NCI-H2107 treated with DMSO at 0.1 percent for 48 hours (cell line): ENCODE measurements around the gene AUH.

ENCODE experiments used
- DNase-seq: peaks from one replicate; lab custom pipeline; 2025; ENCODE audit not compliant: unreplicated experiment; lab: John Stamatoyannopoulos, UW

AUH gene

DNA sequence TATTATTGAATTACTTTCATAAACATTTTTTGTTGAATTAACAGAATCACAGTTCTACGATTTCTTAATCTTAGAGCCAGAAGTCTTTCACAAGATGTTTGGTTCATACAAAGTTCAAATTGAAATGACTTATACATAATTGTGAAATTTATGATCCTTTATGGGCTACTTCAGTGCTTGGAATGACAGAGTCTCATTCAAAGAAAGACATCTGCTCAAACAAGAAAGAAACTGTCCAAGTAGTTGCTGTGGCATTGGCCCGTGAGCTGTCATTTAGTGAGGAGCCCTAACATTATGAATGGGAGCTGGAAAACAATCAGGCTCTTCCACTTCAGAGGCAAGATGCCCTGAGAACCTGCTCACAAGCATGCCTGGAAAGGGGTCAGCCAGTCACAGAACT lies 63.4 kb downstream of the AUH start:
- no peak for DNase-seq

DNA sequence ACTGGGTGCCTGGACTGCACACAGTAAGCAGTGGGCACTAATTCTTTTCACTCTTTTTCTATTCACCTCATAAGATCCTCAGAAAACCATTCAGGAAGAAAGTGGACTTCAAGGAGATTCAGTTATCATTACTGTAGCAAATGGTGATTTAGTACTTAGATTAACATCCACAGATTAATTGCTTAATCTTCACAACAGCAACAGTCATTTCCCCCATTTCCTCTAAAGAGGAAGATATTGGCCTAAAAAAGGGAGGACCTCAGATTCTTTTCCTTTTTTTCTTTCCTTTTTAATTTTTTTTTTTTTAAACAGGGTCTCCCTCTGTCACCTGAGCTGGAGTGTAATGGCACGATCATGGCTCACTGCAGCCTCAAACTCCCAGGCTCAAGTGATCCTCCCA lies 64.4 kb downstream of the AUH start:
- DNase-seq, result no peak

DNA sequence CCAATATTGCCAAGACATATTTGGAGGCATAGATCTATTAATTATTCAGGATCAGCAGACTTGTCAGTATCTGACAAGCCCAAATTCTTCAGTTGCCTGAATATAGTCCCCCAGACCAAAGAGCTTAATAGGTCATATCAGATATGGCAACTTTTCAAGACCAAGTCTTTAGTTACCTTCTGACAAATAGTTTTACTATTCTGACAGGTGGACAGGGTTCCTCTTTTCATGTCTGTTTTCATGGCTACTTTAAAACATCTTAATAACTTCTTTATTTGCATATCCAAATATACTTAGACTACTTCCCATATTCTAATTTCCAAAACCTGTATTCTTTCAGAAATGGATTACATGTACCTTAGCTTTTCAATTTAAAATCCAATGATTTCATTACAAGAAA lies 65.4 kb downstream of the AUH start:
- no peak for DNase-seq

DNA sequence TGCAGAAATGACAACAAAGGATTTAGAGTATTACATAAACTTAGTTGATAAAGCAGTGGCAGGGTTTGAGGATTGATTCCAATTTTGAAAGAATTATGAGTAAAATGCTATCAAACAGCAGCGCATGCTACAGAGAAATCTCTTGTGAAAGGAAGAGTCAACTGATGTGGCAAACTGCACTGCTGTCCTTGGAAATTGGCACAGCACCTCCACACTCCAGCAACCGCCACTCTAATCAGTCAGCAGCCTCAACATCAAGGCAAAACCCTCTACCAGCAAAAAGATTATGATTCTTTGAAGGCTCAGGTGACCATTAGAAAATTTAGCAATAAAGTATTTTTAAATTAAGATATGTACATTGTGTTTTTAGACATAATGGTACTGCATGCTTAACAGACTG lies 66.4 kb downstream of the AUH start:
- DNase-seq, result no peak

DNA sequence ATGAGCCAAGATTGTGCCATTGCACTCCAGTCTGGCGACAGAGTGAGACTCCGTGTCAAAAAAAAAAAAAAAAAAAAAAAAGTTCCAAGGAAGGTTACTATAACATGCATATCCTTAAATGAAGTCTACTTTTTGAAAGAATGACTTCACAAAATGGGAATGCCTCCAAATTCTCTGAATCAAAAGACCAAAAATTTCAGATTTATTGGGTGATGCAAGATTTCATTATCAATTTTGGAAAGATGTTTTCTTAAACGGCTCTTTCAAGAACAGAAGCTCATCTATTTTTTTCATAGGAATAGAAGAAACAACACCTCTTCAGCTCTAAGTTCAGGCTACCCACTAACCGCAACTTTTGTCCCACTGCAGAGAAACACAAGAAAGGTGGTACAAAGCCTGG lies 69.9 kb downstream of the AUH start:
- DNase-seq, result no peak

DNA sequence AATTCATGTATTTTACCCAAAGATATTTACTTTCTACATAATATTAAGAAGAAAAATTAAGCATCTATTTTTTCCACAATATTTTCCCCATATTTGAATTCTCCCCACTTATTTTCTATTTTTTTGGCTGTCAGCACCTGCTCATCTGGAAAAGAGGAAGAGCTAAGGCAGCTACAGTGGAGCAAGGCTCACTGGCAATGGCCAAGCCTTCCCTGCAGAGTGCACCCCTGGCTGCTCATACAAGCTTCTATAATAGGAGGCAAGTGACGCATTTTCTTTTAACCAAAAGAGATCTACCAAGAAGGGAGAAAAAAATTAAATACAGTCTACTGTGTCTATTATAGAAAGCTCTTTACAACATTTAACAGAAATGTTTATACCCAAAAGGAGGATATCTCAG lies 72.5 kb downstream of the AUH start:
- no peak for DNase-seq

DNA sequence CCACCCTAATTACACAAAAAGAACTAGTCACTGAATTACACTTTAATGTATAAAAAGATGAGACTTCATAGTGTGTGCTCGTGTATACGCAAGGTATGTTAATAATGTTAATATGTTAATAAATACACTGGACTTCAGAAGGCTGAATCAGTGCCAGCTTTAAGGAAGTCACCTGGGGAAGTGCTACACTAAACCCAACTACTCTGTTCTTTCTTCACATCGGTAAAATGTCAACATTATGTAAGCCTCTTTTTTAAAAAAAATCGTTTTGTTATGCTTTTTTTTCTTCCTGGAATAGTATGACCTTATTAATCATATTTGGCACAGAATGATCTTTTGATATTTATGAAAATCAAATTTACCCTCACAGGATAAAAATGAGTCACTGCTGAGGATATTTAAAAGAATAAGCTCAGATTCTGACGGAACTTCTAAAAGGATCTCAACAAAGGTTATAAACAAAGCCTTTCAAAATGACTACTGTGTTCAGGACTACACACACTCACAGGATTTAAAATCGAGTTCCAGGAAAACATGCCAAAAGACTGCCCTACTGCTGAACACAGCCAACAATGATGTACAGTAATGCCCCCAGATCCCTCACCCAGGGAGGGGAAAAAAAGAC lies 75.9 kb downstream of the AUH start:
- no peak for DNase-seq

DNA sequence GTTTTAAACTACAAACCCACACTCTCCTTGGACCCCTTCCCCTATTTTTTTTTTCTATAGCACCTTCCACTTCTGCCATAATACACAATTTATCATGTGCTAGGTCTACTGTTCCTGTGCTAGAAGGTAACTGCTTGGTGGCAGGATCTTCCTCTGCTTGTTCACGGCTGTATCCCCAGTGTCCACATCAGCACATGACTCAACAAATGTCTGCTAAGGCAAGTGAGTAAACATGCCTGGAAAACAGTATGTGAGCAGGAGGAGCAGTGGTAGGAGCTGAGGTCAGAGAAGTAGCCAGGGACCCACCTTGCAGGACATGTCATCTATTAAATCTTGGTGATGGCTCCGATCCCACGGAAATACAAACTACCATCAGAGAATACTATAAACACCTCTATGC lies 79.4 kb downstream of the AUH start:
- no peak for DNase-seq

DNA sequence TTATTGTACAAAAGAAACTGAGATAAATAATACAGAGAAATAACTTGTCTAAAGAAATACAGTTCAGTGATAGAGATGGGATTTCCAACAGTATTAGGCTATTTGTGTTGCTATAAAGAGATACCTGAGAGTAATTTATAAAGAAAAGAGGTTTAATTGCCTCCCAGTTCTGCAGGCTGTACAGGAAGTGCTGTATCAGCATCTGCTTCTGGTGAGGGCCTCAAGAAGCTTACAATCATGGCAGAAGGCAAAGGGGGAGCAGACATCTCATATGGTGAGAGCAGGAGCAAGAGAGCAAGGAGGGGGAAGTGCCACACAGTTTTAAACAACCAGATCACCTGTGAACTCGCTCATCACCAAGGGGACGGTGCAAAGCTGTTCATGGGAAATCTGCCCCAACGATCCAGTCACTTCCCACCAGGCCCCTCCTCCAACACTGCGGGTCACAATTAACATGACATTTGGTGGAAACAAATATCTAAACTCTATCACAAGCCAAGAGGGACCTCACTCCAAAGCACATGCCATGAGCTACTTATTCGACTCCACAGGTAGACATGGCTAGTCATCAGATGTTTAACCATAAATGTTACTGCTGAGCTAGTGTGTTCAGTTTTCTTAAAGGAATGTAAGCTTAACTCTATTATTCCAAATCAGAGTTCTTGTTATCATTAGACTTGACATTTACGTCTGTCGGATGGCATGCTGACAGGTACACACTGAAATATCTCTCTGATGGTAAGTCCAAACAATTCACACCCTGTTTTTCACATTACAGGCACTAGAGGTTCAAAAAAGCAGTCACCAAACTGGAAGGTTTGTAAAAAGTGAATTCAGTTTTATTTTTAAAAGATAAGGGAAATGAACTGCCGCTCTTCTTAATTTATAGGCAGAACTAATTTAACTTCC lies 82.2 kb downstream of the AUH start:
- DNase-seq, result no peak

DNA sequence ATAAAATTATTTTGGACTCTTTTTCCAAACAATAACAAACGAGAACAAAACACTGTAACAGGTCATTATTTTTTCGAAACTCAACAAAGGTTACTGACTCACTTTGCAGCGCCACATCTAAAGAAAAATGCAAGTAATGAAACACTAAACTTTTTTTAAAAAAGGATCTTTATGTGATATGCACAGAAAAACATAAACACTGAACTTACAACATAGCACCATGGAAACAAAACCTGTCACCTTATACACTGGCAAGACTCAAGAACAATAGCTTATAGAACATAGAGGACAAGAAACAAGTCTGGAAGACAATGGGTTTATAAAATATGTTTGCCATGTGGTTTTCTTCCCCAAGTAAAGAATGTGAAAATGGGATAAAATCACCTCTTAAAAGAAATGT lies 85.2 kb downstream of the AUH start:
- DNase-seq, result no peak

DNA sequence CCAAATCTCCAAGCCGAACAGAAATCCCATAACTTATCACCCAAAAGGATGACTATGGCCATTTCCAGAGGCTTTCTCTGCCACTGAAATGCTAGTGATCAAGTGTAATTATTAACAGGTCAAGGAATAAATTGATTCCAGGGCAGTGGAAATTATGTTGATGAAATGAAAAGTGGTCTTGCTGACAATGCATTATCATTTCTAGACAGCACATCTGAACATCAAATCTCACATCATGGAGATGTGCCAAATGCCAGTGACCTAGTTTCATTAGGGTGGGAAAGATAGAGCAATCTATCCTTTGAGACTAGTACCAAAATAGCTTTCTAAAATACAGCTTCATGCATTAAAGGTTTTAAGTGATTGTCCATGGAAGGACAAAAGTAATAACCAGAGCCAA lies 86.1 kb downstream of the AUH start:
- DNase-seq, result no peak

DNA sequence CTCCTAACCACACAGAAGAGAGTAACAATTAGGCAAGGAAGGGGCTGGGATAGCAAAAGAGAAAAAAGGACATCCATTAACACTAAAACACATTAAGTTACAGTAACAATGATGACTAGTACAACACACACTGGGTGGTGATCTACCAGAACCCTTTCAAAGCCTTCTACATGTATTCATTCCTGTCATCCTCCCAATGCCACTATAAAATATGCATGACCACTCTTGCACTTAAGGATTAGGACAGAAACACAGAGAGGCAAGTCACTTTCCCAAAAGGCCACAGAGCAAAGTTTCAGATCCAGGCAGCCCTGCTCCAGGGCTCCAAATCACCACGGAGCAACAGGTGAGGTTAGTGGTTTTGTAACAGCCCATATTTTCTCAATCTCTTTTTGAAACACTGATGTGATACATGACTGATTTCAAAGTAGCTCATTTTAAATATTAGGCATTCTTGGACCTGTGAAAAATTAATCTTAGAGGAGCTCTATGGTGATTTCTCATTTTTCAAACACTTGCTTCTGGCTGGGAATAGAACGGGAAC lies 86.7 kb downstream of the AUH start:
- no peak for DNase-seq

DNA sequence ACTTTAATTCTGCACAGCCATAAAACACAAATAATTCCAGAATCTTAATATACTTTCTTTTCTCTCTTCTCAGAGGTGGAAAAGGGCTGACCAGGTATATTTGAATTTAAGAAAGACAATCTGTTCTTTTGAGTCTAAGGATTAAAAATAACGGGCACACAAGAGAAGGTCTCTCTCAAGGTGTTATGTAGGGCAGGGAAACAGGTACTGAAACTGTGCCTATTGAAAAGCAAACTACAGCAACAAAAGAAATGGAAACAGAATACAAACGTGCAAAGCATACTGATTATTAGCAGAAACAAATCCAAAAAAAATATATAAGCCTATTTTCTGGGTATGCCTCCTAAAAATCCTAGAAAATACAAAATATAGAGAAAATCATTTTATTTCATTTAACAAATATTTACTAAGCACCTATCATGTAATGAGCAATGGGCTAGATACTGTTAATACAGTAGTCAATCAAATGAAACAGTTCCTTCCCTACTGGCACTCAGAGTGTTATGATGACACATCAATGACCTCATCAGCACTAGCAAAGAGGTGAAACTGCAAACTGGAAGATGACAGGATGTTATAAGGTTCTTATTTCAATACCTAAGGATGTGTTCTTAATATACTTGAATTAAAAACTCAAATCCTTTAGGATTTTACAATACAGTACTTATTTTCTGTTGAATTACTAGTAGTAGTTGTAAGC lies 87.7 kb downstream of the AUH start:
- no peak for DNase-seq

DNA sequence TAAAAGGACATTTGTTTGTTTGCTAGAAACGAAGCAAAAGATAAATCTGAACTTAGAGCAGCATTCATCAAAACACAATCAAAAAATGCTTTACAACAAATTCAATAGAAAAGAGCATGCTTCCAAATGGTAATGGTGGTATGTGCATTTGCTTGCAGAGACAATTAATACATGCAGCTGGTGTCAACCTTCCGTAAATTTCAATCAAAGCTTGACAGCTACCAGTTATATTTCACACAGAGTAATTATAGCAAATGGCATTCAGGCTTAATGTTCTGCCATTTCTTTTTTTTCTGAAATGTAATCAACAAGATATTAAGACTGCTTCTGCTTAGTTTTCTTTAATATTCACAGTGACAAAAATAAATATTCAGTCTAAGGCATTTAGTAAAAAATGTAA lies 90.6 kb downstream of the AUH start:
- no peak for DNase-seq

DNA sequence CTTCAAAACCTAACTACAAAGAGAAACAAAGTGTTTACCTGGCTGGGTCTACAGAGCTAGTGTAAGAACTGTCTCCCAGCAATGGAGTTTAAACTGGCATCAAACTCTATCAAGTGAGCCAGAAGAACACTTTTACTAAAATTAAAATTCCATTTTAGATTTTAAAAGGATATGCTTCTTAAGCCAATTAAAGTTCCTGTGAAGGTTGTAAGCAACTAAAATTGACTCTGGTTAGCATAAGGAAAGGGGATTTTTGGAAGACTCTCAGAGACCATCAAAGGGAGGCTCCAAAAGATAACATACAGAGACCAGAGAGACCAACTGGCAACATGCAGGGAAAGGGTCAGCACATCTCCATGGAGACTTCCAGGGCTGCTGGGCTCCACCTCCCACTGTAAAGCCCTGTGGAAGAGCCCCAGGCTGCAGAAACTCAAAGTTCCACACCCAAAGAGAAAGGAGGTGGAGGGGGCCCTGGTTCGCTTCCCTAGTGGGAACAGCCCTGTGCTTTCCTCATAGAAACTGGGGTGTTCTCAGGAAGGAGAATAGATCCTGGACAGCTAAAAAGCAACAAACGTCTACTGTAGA lies 91.7 kb downstream of the AUH start:
- DNase-seq, result no peak

DNA sequence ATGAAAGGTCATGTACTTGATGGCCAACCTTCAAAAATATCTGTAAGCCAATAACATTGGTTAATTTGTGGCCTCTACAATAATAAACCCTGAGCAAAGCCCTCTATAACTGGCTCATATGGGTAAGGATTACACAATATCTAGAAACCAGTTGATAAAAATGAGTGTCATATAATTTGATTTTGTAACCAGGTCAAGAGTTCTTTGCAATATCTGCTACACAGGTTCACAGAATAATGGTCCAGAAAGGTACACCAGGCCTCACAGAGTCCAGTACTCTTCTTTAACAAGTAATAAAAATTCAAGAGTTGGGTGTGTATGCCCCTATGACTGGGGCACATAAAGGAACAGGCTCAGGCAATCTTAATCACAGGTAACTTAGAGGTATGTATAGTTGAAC lies 95.3 kb downstream of the AUH start:
- no peak for DNase-seq

DNA sequence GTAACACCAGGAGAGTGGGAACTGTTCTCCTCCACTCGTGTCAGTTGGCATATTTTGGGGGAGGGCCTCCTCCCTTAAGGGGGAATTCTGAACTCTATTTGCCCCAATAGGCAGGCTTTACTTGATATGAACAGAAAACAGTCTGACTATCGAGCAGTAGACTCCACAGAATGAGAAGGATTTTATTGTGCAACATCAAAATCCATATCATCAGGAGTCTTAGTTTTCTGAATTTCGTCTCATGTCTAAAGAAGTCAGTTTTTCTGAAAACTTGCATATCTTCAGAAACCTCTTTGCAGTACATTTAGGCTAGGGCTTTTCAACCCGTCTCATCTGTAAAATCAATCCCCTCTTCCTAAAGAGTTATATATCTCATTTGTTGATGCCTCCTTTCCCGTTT lies 96.2 kb downstream of the AUH start:
- no peak for DNase-seq

DNA sequence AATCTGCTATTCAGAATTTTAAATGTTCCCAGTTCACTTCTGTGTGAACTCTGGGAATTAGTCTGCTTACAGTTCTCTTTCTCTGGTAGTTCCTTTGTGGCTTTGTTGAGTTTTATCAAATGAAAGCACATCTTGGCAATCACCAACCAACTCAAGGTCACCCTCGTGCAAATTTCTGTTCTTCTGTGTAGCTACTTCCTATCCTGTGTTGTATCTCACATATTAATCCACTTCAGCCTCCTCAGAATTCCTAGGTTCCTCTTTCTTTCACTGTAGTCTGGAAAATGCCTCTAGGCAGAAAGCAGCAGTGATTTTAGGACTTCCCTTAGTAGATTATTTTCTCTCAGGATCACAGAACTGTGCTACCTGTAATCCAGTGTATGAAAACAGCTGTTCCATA lies 100.3 kb downstream of the AUH start:
- DNase-seq, result no peak

DNA sequence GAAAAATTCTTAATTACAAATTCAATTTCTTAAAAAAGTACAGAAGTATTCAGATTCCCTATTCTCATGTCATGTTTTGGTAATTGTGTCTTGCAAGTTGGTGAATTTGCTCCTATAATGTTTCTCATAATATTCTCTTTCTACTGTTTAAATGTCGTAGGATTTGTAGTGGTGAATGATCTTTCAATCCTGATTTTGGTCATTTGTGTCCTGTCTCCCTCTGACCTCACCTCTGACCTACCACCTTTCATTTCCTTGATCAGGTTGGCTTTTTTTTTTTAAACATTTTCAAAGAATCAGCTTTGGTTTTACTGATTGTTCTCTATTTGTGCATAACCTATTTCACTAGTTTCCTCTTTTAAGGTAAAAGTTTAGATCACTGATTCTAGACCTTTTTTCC lies 102.6 kb downstream of the AUH start:
- DNase-seq, result no peak

DNA sequence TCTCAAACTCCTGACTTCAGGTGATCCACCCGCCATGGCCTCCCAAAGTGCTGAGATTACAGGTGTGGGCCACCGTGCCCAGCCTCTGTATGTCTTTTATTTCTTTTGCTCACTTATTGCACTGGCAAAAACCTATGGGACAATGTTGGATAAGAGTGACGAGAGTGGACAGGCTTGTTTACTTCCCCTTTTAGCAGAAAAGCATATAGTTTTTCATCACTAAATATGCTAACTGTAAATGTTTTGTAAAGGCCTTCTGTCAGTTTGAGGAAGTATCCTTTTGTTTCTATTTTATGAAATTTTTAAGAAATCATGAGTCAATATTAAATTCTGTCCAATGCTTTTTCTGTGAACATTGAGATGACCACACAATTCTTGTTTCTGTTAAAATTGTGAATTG lies 103.3 kb downstream of the AUH start:
- DNase-seq, result no peak

DNA sequence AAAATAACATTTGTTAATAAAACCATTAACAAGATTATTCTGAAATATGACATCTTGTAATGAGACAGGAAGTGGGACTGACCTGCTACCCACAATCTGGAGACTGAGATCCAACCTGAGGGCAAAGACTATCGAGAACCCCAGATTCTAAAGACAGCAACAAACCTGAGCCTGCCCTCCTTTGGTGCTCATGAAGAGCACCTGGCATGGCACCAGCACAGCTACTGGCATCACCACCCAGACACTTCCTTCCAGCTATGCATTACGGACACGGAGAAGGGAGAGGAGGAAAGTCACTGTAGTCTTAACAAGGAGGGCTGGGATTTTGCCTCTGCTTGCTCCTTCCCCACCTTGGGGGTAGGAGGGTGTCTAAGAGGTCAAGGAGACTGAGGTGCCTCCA lies 105.5 kb downstream of the AUH start:
- DNase-seq, result no peak

DNA sequence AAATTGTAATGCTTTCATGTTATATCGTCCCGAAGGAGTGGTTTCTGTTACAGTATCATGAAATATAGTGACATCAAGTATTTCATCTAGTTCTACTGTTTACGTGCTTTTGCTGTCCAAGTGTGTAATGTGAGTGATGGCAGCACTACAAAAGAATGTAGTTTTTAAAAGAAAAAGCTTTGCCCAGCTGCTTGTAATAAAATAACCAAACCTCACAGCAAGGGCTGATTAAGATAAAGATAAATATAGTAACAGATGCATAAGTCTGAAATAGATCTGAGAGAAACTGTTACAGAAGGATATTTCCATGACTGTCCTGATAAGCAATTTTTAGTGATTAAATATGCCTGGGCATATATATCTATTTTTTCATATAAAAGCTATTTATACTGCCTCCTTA lies 106.4 kb downstream of the AUH start:
- DNase-seq, result no peak
